ENCODE data around the gene TTL.

The TTL gene

GRCh38 chr2:112584891-112585250, 102.9 kb downstream of the TTL start:
- DNase-seq = no peak

DNA sequence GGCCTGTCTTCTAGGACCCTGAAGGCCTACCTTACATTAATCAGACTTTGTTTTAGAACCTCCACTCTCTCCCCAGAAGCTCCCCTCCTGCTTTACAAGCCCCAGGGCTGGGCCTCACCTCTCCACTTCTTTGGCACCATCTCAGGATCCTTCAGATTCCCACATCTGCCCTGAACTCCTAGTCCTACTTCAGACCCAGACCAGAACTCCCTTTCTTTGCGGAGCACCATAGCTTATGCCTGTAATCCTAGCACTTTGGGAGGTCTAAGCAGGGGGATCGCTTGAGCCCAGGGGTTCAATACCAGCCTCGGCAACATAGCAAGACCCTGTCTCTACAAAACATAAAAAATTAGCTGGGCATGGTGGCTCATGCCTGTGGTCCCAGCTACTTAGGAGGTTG, 103.4 kb downstream of the TTL start:
- DNase-seq = no peak

DNA sequence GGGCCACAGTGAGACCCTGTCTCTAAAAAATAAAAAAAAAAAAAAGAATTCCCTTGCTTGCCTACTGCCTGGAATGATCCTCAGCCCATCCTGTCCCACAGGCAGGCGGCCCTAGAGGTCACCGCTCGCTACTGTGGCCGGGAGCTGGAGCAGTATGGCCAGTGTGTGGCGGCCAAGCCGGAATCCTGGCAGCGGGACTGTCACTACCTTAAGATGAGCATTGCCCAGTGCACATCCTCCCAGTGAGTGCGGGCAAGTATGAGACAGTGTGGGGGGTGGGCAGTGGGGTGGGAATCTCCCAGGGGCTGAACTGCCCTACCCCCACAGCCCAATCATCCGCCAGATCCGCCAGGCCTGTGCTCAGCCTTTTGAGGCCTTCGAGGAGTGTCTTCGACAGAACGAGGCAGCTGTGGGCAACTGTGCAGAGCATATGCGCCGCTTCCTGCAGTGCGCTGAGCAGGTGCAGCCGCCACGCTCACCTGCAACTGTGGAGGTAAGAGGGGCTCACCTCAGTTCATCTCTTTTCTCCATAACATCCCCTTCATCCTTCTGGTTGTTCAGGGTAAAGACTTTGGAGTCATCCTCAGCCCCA, 104.0 kb downstream of the TTL start:
- DNase-seq = no peak

DNA sequence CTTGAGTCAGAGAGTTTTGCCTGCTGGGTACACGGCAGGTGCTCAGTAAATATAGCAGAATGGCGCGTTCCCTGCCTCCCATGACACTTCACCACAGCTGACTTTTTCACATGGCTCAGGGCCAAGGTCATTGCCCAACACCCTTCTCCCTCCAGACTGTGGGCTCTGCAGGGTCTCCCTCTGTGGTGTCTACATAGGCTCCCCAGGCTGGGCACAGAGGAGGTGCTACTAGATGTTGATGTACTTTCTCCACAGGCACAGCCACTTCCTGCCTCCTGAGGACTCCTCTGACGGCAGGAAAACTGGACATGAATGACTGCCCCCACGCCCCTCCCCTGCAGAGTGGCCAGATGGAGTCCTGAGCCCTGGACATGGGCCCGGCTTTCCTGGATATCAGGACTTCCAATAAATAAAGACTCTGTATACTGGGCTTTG, 106.7 kb downstream of the TTL start:
- no peak for DNase-seq

All from HCEC 1CT (cell line).